ENCODE measurements around the gene DCBLD1.
A peak's percentile ranks its signal among the peaks of the same experiment; 100 is the strongest.
"Not testable (repeated sequence)": the region's sequence is repeated elsewhere in the genome, so short reads cannot be mapped to it uniquely, and the experiment has no call there.

Gene DCBLD1

DNA sequence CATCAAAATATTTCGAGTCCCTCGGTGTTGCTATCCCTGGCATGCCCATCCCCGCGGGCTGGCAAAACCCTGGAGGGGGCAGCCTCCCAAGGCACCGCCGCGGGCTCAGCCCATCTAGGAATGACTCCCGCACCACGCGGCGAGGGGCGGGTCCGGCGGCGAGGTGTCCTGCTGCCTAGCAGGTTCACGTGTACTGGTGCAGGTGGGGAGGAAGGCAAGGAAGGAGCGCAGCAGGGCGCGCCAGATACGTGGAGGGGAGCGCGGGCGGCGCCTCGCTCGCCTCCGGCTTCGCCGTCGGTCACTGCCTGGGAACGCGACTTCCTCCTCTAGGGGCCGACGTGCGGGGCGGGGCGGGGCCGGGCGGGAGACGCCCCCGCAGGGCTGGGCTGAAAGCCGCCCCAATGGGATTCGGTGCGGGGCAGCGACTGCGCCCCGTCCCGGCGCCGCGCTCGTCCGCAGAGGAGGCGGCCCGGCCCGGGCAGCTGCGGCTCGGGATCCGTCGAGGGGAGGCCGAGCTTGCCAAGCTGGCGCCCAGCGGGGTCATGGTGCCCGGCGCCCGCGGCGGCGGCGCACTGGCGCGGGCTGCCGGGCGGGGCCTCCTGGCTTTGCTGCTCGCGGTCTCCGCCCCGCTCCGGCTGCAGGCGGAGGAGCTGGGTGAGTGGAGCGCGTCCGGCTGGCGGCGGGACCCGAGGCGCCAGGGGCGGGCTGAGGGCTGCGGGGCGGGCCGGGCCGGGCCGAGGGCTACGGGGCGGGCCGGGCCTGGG, at the start of gene DCBLD1:
TSS of gene DCBLD1 (plus strand) at position 435 of the 764 bp plus-strand sequence. CDS start at position 543, 108 bp downstream.
- peak; percentile 69 for DNase-seq (ENCODE audit: low spot score)

DNA sequence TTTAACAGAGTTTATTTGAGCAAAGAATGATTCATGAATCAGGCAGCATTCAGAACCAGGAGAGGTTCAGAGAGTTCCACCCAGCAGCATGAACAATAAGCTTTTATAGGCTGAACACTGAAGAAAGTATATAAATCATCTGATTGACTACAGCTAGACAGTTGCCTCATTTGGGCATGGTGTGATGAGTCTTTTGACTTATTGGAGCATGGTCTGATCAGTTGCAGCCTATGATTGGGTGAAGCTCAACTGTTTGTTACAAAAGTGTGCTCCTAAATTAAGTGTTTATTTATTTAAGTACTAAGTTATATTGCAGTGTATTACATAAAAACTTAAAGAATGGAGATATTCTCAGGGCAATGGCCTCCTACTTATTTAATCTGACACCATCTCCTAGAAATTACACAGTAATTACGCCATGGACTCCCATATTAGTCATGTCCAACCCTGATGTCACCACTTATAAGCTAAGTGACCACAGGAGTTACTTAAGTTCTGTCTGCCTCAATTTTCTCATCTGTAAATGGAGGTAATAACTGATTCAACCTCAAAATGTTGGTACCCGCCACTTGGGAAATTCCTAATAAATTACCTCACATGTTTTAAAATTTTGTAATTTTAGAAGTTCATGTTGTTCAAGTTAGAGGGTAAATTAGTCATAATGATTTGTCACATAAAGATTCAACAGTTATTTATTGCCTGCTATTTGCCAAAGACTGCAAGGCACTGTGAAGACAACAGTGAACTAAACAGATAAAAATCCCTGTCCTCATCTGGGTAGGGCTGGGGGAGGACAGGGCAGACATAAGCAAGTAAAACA, 41.6 kb upstream of the DCBLD1 start:
- no peak for DNase-seq (ENCODE audit: low spot score)

DNA sequence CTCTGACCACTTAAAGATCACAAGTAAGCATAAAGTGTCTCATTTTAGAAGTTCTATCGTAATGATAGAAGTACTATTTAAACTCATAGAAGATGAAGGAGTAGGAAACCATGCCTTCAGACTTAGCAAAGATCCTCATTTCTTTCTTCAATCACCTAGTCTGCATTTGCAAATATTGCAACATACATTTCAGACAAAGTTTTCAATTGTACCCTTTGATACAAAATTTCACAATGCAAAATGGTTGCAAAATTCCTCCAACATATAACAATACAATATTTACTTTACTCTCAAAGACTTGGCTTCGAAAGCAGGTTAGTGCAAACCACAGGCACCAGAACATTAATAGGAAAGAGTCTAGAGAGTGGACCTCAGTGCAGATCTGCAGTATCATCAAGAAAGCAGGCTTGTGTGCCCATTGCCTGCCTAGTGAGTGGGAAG, 40.6 kb upstream of the DCBLD1 start:
- DNase-seq (ENCODE audit: low spot score) = no peak

DNA sequence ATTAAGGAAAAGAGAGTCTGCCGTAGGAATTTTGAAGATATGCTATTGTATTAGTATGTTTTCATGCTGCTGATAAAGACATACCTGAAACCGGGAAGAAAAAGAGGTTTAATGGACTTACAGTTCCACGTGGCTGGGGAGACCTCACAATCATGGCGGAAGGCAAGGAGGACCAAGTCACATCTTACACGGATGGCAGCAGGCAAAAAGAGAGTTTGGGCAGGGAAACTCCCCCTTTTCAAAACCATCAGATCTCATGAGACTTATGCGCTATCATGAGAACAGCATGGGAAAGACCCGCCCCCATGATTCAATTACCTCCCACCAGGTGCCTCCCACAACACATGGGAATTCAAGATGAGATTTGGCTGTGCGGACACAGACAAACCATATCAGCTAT, 40.2 kb upstream of the DCBLD1 start:
- DNase-seq (ENCODE audit: low spot score) = not testable (repeated sequence)

DNA sequence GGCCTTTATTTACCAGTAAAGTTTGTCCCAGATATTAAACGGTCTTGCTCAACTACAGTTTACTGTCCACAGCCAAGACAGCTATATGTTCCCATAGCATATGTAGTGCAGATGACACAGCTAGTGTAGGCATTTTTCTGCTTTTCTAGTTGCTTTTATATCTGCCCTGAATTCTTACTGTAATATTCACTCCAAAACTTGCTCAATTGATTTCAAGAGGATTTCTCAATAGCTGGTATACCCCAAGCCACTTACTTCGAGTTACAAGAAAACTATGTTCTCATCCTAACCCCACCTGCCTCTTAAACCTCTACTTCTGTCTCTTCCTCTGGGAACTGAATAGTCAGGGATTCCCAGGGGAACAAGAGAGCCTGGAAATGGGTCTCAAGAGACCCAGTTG, 37.9 kb upstream of the DCBLD1 start:
- no peak for DNase-seq (ENCODE audit: low spot score)

DNA sequence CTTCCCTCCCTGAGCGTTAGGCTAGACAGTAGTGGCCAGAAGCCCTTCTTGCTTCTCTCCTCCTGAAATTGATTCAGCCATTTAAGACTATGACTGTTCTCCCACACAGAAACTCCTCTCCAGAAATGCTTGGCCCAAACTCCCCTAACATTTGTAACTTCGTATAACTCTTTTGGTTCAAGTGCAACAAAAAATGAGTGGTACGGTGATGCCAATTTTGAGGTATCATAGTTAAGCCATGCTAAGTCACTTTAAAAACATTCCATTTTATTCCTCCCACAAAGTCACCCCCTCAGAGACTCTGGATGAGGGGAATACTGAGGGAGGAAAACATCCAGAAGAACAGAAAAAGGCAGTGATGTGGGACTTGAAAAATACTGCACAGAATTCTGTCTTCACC, 35.6 kb upstream of the DCBLD1 start:
- DNase-seq (ENCODE audit: low spot score) = no peak

DNA sequence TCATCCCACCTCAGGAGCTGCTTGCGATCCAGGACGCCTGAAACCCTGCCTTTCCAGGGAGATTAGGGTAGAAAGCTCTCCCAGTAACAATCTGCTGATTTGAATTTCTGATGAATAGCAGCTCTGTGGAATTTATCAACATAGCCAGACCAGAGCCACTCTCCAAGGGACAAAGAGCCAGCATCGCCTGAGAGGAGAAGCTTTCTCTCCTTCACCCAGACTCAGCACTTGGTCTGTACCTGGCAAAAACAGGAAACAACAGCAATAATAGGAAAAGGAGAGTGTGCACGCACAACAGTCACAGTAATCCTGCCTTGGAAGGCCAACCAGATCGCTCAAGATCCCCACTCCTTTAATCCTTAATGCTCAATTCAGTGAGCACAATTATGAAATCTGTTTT, 34.5 kb upstream of the DCBLD1 start:
- no peak for DNase-seq (ENCODE audit: low spot score)

DNA sequence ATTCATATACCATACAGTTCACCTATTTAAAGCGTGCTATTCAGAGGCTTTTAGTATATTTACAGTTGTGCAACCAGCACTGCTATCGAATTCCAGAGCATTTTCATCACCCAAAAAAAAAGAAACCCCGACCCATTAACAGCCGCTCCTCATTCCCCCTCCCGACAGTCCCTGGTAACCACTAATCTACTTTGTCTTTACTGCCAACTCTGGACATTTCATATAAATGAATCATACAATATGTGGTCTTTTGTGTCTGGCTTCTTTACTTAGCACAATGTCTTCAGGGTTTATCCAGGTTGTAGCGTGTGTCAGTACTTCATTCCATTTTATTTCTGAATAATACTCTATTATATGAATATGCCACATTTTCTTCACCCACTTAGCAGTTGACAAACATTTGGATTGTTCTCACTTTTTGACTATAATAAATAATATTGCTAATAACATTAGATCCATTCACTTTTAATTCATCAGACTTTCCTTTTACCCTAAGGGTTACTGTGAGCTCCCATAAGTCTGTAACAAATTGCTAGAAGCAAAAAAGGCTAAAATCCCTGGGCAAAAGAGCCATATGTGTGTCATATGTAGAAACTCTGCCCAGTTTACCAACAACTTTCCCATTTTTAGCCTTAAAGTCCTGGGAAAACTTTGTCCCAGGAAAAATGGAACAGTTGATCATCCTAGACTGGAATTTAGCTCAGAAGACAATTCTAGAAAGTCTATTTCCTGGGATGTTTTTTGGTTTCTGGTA, 33.6 kb upstream of the DCBLD1 start:
- no peak for DNase-seq (ENCODE audit: low spot score)

DNA sequence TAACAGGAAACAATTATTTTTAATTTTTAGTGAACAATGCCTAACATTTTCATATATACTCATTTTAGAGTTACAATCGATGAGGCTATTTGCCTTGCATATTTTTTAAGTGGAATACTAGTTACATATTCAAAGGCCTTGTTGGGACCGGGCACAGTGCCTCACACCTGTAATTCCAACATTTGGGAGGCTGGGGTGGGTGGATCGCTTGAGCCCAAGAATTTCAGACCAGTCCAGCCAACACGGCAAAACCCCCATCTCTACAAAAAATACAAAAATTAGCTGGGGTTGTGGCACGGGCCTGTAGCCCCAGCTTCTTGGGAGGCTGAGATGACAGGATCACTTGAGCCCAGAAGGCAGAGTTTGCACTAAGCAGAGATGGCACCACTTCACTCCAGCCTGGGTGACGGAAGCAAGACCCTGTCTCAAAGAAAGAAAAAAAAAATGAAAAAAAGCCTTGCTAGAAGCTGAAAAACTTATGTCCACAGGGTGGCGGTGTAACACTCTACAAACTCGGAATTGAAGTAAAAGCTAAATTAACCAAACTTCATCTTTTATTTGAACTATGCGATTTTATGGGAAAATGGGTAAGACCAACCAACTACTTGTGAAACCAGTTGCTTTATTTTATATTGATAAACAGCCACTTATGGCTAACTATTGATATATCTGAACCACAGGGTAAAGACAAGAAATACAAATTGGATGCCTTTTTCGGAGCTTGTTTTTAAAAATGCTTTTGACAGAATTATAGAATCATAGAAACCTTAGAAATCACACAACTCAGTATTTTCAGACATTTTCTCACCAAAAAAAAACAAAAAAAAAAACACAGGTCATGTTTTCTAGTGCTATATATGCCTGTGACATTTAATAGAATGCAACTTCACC, 32.7 kb upstream of the DCBLD1 start:
- DNase-seq (ENCODE audit: low spot score) = peak; percentile 20

DNA sequence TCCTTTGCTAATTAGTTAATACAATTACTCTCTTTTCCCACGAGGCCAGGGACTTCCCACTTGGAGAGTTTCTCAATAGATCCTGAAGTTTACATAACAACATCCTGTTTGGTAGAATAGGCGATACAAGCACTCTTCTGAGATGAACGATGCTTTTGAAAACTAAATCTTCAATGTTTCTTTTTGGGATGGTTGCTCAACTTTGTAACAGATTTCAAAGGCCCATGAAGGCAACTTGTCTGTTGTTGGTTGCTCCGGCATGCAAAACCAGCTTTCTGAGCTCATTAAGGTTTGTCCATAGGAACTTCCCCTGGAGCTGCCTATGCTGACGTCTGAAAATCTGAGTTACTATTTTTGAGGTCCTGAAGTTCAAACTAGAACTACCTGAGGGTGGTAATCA, 30.8 kb upstream of the DCBLD1 start:
- no peak for DNase-seq (ENCODE audit: low spot score)

DNA sequence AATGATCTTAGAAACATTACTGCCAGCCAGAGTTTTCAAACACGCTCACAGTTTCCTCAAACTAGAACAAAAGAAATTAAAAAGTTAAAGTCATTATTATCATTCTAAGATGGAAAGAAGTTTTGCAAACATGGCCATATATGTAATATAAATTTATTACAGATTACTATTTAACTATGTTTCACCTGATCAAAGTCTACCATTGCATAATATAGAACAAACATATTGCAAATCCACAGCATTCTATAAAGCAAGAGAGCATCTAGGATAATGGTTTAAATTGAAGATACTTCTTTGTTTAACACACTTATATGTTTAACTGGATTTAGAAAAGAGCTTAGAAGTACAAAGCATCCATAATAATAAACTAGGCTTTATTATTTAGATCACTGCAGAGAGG, 26.2 kb upstream of the DCBLD1 start:
- no peak for DNase-seq (ENCODE audit: low spot score)

DNA sequence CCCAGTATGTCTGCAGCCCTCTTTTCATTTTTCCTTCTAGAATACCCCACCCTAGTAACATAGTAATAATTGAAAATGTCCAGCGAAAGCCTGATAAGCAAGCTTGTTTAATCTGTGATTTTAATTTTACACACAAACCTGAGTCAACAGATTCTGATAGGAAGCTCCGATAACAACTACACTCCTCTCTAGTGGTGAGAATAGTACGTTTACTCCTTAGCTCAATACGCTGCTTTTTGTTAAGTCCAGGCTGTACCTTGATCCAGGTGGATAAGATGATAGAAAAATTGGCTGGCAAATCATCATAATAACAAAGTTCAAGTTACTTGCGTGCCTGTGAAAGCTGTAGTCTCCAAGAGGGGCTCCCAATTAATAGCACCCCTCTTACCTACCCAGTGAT, 25.5 kb upstream of the DCBLD1 start:
- DNase-seq (ENCODE audit: low spot score) = no peak

DNA sequence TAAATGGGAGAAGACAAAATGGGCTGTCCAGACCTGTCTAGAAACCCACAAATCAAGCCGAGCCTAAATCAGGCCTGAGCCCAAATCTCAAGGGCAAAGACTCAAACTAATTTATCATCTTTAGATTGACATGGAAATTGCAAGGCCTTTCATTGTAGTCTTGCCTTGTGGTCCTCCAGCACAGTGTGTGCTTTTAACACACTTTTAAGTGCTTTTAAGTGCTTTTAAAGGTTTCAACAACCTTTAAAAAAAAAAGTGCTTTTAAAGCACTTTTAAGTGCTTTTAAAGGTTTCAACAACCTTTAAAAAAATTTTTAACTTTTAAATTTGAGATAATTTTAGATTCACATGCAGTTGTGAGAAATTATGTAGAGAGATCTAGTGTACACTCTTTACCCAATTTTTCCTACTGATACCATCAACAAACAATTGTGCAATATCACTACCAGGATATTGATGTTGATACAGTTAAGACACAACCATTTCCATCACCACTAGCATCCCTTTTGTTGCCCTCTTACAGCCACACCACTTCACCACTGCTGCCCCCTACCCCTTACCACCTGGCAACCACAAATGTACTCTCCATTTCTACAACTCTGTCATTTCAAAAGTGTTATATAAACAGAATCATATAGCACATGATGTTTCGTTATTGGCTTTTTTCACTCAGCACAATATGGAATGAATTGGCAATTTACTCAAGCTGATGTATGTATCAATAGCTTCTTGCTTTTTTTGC, 23.1 kb upstream of the DCBLD1 start:
- DNase-seq (ENCODE audit: low spot score) = no peak

DNA sequence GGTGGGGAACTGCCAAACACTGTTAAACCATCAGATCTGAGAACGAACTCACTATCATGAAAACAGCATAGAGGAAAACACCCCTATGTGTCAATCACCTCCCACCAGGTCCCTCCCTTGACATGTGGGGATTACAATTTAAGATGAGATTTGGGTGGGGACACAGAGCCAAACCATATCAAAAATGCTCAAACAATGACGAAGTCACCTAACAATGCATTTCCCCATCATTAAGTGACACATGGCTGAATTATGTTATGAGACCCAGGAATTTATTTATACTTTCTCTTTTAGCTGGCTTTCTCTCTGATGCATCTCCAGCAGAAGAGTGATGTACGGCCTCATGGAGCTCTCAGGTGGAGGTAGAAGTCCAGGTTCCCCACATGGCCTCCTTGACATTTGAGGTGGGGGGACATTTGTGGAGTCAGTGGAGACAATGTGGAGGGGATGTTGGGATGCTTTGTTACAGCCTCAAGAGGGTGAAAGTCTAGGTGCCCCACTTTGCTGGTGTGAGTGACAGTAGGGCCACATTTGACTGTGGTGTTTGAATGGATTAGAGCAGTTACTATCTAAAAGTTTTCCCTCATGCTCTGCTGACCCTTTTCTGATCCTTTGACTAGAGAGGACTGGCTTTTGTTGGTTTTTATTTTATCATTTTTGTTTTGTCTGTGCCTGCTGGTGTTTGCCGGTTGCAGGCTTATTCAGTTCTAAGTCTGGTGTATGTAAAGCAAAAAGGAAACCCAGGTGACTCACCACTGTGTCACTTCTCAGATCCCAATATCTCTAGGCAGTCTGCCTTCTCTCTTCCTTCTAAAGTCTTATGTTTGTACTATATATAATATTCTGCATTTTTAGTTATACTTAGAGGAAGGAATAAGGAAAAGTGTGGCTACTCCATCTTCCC, 18.5 kb upstream of the DCBLD1 start:
- DNase-seq (ENCODE audit: low spot score) = no peak

DNA sequence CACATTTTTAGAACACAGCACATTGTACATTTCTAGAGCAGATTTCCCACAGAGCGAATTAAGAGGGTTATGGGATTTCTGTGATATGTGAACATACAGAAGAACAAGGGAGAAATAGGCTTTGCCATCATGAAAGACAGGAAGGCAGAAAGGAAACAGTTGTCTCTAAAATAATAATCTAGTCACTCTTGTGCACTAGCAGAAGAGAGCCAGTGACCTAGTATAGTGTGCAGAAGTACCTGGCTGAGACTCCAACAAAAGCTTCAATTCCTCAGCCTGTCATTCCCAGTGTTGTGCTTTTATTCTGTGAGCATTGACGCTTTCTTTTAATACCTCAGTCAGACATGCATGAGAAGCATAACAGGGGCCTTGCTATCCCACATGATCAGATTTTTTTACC, 17.8 kb upstream of the DCBLD1 start:
- DNase-seq (ENCODE audit: low spot score) = no peak

DNA sequence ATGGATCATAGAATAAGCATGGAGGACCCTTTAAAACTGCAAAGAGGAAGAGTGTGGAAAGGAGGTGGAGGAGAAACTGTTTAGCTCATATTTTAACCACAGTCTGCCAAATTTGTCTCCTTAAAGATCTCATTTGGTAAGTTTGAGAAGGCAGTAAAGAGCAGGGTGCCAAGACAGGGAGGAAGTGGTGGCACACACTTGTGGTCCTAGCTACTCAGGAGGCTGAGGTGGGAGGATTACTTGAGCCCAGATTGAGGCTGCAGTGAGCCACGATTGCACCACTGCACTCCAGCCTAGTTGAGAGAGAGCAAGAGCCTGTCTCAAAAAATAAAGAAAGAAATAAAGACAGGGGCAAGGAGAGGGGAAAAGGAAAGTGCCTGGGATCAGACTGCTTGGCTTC, 16.8 kb upstream of the DCBLD1 start:
- DNase-seq (ENCODE audit: low spot score) = no peak

DNA sequence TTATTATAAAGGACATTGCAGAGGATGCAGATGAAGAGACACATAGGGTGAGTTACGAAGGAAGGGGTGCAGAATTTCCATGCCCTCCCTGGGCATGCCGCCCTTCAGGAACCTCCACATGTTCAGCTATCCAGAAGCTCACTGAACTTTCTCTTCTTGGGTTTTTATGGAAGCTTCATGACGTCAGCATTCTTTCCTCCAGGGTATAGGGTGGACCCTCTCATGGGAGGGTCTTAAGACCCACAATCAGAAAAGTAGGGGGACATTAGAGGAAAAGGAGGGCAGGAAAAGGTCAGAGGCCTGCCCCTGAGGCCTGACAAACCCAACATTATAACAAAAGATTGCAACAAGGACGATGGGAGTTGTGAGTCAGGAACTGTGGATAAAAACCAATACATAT, 14.6 kb upstream of the DCBLD1 start:
- DNase-seq (ENCODE audit: low spot score) = no peak

DNA sequence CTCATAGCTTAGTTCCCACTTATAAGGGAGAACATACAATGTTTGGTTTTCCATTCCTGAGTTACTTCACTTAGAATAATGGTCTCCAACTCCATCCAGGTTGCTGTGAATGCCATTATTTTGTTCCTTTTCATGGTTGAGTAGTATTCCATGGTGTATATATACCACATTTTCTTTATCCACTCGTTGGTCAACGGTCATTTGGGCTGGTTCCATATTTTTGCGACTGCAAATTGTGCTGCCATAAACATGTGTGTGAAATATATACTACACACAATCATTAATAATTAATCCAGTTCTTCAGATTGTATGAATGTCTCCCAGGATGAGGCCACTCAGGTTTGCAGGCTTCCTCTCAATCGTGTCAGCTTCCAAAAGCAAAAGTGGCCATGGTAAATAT, 13.9 kb upstream of the DCBLD1 start:
- not testable (repeated sequence) for DNase-seq (ENCODE audit: low spot score)

DNA sequence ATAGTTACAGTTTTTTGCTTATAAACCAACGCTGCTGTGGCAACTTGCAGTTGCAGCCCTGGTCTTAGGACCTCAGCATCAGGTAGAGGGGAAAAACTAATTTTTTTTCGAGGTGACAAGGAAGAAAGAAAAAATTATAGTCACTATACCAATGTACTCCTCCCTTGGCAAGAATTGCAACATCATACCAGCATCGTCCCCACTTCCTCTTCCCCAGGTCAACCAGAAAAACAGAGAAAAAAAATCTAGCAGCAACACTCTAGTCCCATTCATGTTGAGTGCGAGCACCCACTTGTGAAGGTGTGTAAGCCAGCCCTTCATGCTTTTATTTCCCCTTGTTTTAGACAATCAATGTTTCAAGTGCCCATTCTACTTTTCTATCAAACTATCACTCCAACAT, 13.1 kb upstream of the DCBLD1 start:
- no peak for DNase-seq (ENCODE audit: low spot score)

DNA sequence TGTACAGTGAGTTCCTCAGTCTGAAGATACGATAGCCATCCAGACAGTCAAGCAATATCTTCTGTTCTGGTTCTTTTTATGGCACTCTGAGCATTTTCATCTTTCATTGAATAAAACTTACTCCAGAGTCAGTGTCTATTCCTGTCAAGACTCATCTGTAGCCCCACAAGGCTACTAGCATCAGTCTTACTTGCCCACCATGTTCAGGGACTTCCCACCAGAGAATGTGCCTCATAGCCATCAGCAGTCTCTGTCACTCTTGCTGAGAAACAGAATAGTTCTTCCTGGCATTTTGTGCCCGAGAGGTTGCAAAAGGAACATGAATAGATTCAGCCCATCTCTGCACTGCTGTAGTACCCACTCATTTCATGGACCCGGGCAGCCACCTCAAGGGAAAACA, 12.7 kb upstream of the DCBLD1 start:
- DNase-seq (ENCODE audit: low spot score) = no peak
